MCF 10A (cell line): ENCODE measurements around the gene SSTR1. TPM values are rescaled to one million over a fixed set of nuclear protein-coding genes. Genes with fewer than 3 reads are reported as not detected.

Experiments
- BruUV-seq: library from RNA; stranded (reverse); fragments of 400-500 nt; replicated peaks from 2 replicates; lab custom pipeline; 2021; lab: Mats Ljungman, UMichigan
- CTCF ChIA-PET: fragments of 300-600 bp; sonication (Branson Sonifier 250); formaldehyde crosslinking; extraction: SDS; loops from one replicate; lab custom pipeline; 2021; ENCODE audit warnings: antibody characterized with exemption, inconsistent platforms; lab: Yijun Ruan, JAX
- POLR2A ChIA-PET: fragments of 300-600, 350-650 bp; sonication (Branson Sonifier 250); formaldehyde crosslinking; extraction: SDS; loops from one replicate; lab custom pipeline; 2020; ENCODE audit warnings: antibody characterized with exemption, inconsistent platforms; lab: Yijun Ruan, JAX
- DNase-seq: peaks from one replicate; pipeline ENCODE4 v3.0.0-alpha.2; 2018; ENCODE audit not compliant: unreplicated experiment
- H3K27ac Mint-ChIP-seq: one replicate; pipeline ENCODE4 v1.8.0; 2022; ENCODE audit warnings: mild to moderate bottlenecking, low read depth, mixed read lengths; ENCODE audit not compliant: unreplicated experiment
- H3K27me3 Mint-ChIP-seq: one replicate; pipeline ENCODE4 v1.8.0; 2022; ENCODE audit warnings: mixed read lengths; ENCODE audit not compliant: insufficient read depth, unreplicated experiment
- H3K36me3 Mint-ChIP-seq: one replicate; pipeline ENCODE4 v1.8.0; 2022; ENCODE audit warnings: mild to moderate bottlenecking, moderate library complexity, mixed read lengths; ENCODE audit not compliant: insufficient read depth, unreplicated experiment
- H3K4me1 Mint-ChIP-seq: one replicate; pipeline ENCODE4 v1.8.0; 2022; ENCODE audit warnings: mixed read lengths; ENCODE audit not compliant: insufficient read depth, unreplicated experiment
- H3K4me3 Mint-ChIP-seq: one replicate; pipeline ENCODE4 v1.8.0; 2022; ENCODE audit warnings: mild to moderate bottlenecking, moderate library complexity, mixed read lengths; ENCODE audit not compliant: unreplicated experiment
- H3K9me3 Mint-ChIP-seq: one replicate; pipeline ENCODE4 v1.8.0; 2022; ENCODE audit warnings: mixed read lengths; ENCODE audit not compliant: unreplicated experiment
- CTCF ChIP-seq: fragments of 200-600 bp; IDR thresholded peaks from one replicate; pipeline ENCODE4 v1.8.0; 2022; ENCODE audit warnings: antibody characterized with exemption, mild to moderate bottlenecking; ENCODE audit not compliant: unreplicated experiment
- intact Hi-C: fragments of 100-400 bp; cut with micrococcal nuclease; formaldehyde crosslinking; loops from 2 replicates; pipeline ENCODE4 v1.14.1; 2022
- total RNA-seq: library from RNA; stranded (reverse); gene quantifications from 2 replicates; pipeline ENCODE4 v1.2.3, GENCODE V29; 2022

The SSTR1 gene
- total RNA-seq, 1 experiment from 2014 or later, result 0.33 TPM

- intact Hi-C loops, result no loop called here
- H3K36me3 Mint-ChIP-seq, result no peaks in the 10 kb centered on the region
- no TSS peak for BruUV-seq
Observed at GRCh38 chr14:38243696-38244240, 36.1 kb downstream of the SSTR1 start.

GRCh38 chr14:38248321-38249028 is 40.8 kb downstream of the SSTR1 start:
- Mint-ChIP-seq H3K4me1 (no peaks in the 10 kb centered on the region), H3K9me3 (peaks cover 7% of the 10 kb centered on the region), H3K27me3 (no peaks in the 10 kb centered on the region), H3K27ac (no peak overlapping the region), H3K36me3 (no peaks in the 10 kb centered on the region), H3K4me3 (no peak overlapping the region)
- peak; percentile 11 for DNase-seq
- no peak for TF ChIP-seq CTCF
- intact Hi-C loops, result loop anchor here (5.0 kb wide), 1 partner anchor 46 kb away; no protein-coding TSS in a partner anchor
- ChIA-PET POLR2A (interaction anchor here (1.2 kb wide), 2 partner anchors 8 to 10 kb away, joined by 4 to 6 read pairs; no protein-coding TSS in a partner anchor), CTCF (no interaction called here)
- BruUV-seq, result no TSS peak

More at GRCh38 chr14:38243696-38244240, 36.1 kb downstream of the SSTR1 start:
- Mint-ChIP-seq H3K4me1 (peaks cover 1% of the 10 kb centered on the region), H3K27me3 (no peaks in the 10 kb centered on the region), H3K9me3 (peaks cover 7% of the 10 kb centered on the region), H3K27ac (no peak overlapping the region), H3K4me3 (no peak overlapping the region)
- CTCF ChIA-PET, result no interaction called here
- no peak for DNase-seq
- POLR2A ChIA-PET, result interaction anchor here (1.6 kb wide), 1 partner anchor 8 kb away, joined by 4 read pairs; no protein-coding TSS in a partner anchor
- no peak for TF ChIP-seq CTCF

- no peak for DNase-seq
- CTCF ChIA-PET, result interaction anchor here (0.7 to 1.1 kb wide), 2 partner anchors 286 to 352 kb away, joined by 3 to 4 read pairs; no protein-coding TSS in a partner anchor
- POLR2A ChIA-PET, result interaction anchor here (0.8 to 1.1 kb wide), 2 partner anchors 10 to 23 kb away, joined by 3 read pairs; no protein-coding TSS in a partner anchor
- H3K27ac Mint-ChIP-seq, result no peak overlapping the region
- intact Hi-C loops, result no loop called here
- no TSS peak for BruUV-seq
- no peak overlapping the region for H3K4me3 Mint-ChIP-seq
- no peaks in the 10 kb centered on the region for H3K36me3 Mint-ChIP-seq
- H3K4me1 Mint-ChIP-seq, result no peaks in the 10 kb centered on the region
- TF ChIP-seq CTCF, result no peak
- H3K9me3 Mint-ChIP-seq, result peaks cover 14% of the 10 kb centered on the region
- H3K27me3 Mint-ChIP-seq, result no peaks in the 10 kb centered on the region
Observed at GRCh38 chr14:38250331-38250730, 42.6 kb downstream of the SSTR1 start.

GRCh38 chr14:38252066-38252710 is 44.5 kb downstream of the SSTR1 start:
- ChIA-PET POLR2A (interaction anchor here (0.6 to 1.8 kb wide), 3 partner anchors 20 to 255 kb away, joined by 3 to 4 read pairs (median 3); no protein-coding TSS in a partner anchor), CTCF (no interaction called here)
- peak; percentile 3 for DNase-seq
- Mint-ChIP-seq H3K27ac (no peak overlapping the region), H3K9me3 (peaks cover 7% of the 10 kb centered on the region), H3K4me1 (no peaks in the 10 kb centered on the region), H3K36me3 (no peaks in the 10 kb centered on the region), H3K27me3 (no peaks in the 10 kb centered on the region), H3K4me3 (no peak overlapping the region)
- TF ChIP-seq CTCF, result no peak
- intact Hi-C loops, result no loop called here
- no TSS peak for BruUV-seq
